Measurements from ENCODE around the gene ZNF606.

The ZNF606 gene

DNA sequence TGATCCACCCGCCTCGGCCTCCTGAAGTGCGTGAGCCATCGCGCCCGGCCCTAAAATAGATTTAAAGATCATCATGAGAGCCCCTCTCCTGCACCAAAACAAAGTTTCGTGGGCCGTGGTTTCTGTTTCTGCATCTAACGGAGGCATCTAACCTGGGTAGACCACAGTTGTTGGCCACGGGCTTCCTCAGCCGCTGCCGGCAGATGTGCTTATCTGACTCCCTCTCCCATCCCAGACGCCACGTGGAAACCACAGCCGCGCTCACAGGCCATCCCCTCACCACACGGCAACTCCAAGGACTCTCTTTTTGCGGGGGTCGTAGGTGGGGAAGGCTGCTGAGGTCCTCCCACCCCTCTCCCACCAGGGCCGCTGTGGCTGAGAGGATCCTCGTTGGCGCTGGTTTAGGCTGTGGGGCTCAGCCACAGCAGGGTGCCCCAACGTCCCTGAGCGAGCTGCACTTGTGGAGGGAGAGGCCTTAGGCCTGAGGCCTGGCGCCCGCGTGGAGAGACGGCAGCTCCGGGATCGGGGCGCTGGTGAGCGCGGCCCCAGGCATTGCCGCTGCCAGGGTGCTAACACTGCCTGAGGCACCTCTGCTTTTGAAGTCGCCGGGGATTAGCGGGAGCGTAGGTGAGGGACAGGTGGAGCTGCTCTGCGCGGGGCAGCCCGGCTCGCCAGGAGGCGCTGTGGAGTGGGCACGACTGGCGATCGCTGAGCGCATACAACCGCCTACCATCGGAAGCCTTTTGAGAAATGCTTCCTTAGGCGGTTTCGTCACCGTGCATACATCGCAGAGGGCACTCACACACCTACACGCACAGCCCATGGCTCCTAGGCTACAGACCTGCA is 40.1 kb upstream of the ZNF606 start:
- Histone ChIP-seq H3K27me3 (ENCODE audit: insufficient read depth, poor library complexity, severe bottlenecking) (no peaks in the 10 kb centered on the region), H3K27ac (replicated peaks) (no peak overlapping the region), H3K4me3 (replicated peaks; ENCODE audit: insufficient read depth, low read length) (no peak overlapping the region)
- TF ChIP-seq, protein P1, sequence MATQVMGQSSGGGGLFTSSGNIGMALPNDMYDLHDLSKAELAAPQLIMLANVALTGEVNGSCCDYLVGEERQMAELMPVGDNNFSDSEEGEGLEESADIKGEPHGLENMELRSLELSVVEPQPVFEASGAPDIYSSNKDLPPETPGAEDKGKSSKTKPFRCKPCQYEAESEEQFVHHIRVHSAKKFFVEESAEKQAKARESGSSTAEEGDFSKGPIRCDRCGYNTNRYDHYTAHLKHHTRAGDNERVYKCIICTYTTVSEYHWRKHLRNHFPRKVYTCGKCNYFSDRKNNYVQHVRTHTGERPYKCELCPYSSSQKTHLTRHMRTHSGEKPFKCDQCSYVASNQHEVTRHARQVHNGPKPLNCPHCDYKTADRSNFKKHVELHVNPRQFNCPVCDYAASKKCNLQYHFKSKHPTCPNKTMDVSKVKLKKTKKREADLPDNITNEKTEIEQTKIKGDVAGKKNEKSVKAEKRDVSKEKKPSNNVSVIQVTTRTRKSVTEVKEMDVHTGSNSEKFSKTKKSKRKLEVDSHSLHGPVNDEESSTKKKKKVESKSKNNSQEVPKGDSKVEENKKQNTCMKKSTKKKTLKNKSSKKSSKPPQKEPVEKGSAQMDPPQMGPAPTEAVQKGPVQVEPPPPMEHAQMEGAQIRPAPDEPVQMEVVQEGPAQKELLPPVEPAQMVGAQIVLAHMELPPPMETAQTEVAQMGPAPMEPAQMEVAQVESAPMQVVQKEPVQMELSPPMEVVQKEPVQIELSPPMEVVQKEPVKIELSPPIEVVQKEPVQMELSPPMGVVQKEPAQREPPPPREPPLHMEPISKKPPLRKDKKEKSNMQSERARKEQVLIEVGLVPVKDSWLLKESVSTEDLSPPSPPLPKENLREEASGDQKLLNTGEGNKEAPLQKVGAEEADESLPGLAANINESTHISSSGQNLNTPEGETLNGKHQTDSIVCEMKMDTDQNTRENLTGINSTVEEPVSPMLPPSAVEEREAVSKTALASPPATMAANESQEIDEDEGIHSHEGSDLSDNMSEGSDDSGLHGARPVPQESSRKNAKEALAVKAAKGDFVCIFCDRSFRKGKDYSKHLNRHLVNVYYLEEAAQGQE (IDR thresholded peaks at IDR 0.05; ENCODE audit: insufficient replicate concordance, low read depth) = no peak
- TF ChIP-seq SPI1 (IDR thresholded peaks at IDR 0.05; ENCODE audit: borderline replicate concordance, low read depth) (no peak), POLR2AphosphoS5 (IDR thresholded peaks at IDR 0.05; ENCODE audit: low read depth) (no peak), GABPA (IDR thresholded peaks at IDR 0.05; ENCODE audit: low read depth) (no peak)
- TF ChIP-seq, protein P2, sequence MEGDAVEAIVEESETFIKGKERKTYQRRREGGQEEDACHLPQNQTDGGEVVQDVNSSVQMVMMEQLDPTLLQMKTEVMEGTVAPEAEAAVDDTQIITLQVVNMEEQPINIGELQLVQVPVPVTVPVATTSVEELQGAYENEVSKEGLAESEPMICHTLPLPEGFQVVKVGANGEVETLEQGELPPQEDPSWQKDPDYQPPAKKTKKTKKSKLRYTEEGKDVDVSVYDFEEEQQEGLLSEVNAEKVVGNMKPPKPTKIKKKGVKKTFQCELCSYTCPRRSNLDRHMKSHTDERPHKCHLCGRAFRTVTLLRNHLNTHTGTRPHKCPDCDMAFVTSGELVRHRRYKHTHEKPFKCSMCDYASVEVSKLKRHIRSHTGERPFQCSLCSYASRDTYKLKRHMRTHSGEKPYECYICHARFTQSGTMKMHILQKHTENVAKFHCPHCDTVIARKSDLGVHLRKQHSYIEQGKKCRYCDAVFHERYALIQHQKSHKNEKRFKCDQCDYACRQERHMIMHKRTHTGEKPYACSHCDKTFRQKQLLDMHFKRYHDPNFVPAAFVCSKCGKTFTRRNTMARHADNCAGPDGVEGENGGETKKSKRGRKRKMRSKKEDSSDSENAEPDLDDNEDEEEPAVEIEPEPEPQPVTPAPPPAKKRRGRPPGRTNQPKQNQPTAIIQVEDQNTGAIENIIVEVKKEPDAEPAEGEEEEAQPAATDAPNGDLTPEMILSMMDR (IDR thresholded peaks at IDR 0.05; ENCODE audit: insufficient read depth, low read length) = no peak
- no peak for DNase-seq (ENCODE audit: low read depth in 1 of 2, low spot score in 1 of 2)

DNA sequence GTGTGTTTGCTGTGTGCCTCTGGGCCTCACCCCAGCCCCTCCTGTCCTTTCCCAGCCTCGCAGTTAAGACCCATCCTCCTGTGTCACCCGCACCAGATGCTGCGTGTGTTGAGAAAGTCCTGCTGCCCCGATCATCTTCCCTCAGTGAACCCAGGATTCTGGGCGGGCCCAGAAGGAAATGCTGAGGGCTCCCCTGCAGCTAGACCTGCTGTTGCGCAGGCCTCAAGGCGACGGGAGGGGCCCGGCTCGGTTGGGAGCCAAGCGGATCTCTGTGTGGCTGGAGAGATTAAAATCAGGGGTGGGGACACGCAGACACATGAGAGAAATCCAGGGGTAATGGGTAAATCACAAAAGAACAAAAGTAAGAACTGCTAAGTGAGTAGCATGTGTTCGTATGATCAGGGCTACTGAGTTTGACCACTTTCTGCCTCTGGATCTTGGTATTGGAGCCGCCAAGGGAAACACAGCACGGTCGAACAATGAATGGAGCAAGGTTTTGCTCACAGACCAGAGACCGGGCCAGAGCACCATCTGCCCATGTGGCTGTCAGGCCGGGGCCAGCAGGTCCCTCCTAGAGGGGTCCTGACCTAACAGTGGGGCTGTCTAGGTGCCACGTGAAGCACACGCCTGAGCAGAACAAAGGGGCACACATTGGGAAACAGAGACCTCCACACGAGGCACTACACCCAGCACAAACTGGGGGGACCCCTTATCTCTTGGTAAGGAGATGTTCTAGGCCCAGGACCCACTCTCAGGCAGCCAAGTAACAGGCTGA is 38.3 kb upstream of the ZNF606 start:
- TF ChIP-seq SPI1 (IDR thresholded peaks at IDR 0.05; ENCODE audit: borderline replicate concordance, low read depth) (no peak), GABPA (IDR thresholded peaks at IDR 0.05; ENCODE audit: low read depth) (no peak), POLR2AphosphoS5 (IDR thresholded peaks at IDR 0.05; ENCODE audit: low read depth) (no peak)
- H3K4me3 ChIP-seq (replicated peaks; ENCODE audit: insufficient read depth, low read length) = no peak overlapping the region
- H3K27me3 ChIP-seq (ENCODE audit: insufficient read depth, poor library complexity, severe bottlenecking) = no peaks in the 10 kb centered on the region
- H3K27ac ChIP-seq (replicated peaks) = no peak overlapping the region
- no peak for DNase-seq (ENCODE audit: low read depth in 1 of 2, low spot score in 1 of 2)

DNA sequence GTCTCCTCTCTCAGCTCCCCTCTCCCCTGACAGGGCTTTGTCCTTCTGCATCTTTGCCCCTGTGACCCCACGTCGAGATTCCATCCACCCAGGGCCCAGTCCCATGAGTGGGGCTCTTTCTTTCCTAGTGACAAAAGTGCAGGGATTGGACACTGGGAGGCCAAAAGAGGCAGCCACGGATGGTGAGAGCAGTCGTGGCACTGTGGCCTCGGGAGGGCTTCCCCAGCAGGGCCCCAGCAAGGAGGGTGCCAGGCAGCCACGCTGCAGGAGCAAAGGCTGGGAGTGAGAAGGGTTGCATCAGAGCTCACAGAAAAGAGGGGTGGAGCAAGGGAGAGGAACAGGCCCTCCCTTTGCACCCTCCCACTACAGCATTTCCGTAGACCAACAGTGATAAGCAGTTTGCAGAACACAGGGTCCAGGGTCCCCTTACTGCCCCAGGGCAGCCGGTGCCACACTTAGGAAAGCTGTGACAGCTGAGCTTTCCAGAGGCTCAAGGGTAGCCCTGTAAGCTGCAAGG is 36.1 kb upstream of the ZNF606 start:
- Histone ChIP-seq H3K27ac (replicated peaks) (no peak overlapping the region), H3K4me3 (replicated peaks; ENCODE audit: insufficient read depth, low read length) (no peak overlapping the region), H3K27me3 (ENCODE audit: insufficient read depth, poor library complexity, severe bottlenecking) (no peaks in the 10 kb centered on the region)
- TF ChIP-seq SPI1 (IDR thresholded peaks at IDR 0.05; ENCODE audit: borderline replicate concordance, low read depth) = no peak
- TF ChIP-seq, protein P1 (IDR thresholded peaks at IDR 0.05; ENCODE audit: insufficient replicate concordance, low read depth) = no peak
- TF ChIP-seq GABPA (IDR thresholded peaks at IDR 0.05; ENCODE audit: low read depth) = no peak
- TF ChIP-seq POLR2AphosphoS5 (IDR thresholded peaks at IDR 0.05; ENCODE audit: low read depth) = no peak
- TF ChIP-seq, protein P2 (IDR thresholded peaks at IDR 0.05; ENCODE audit: insufficient read depth, low read length) = no peak
- DNase-seq (ENCODE audit: low read depth in 1 of 2, low spot score in 1 of 2) = no peak
